HPDE6-E6E7 (cell line): ENCODE data around the gene STAT4.
A peak's percentile ranks its signal among the peaks of the same experiment; 100 is the strongest.

ENCODE experiments used
- DNase-seq: peaks from one replicate; pipeline ENCODE4 v3.0.0; 2011; ENCODE audit warnings: missing footprints; ENCODE audit errors: extremely low spot score

STAT4 gene

GRCh38 chr2:191015831-191016230, 135.0 kb downstream of the STAT4 start:
- DNase-seq, result no peak

GRCh38 chr2:191015239-191015638, 135.6 kb downstream of the STAT4 start:
- no peak for DNase-seq

DNA sequence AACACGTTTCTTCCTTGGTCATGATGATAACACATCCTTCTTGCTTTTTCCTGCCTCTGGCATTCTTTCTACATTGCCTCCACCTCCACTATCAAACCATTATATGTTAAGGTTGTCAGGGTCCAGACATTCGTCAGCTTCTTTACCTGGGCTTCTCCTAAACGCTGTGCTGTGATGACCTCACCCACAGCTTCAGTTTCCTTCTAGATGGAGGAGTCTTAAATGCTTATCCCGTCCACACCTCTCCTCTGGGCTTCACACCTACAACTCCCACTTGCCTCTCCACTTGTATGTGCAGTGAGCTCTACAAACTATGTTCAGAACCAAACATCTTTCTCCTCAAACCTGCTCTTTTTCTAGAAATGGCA, 136.2 kb downstream of the STAT4 start:
- no peak for DNase-seq

DNA sequence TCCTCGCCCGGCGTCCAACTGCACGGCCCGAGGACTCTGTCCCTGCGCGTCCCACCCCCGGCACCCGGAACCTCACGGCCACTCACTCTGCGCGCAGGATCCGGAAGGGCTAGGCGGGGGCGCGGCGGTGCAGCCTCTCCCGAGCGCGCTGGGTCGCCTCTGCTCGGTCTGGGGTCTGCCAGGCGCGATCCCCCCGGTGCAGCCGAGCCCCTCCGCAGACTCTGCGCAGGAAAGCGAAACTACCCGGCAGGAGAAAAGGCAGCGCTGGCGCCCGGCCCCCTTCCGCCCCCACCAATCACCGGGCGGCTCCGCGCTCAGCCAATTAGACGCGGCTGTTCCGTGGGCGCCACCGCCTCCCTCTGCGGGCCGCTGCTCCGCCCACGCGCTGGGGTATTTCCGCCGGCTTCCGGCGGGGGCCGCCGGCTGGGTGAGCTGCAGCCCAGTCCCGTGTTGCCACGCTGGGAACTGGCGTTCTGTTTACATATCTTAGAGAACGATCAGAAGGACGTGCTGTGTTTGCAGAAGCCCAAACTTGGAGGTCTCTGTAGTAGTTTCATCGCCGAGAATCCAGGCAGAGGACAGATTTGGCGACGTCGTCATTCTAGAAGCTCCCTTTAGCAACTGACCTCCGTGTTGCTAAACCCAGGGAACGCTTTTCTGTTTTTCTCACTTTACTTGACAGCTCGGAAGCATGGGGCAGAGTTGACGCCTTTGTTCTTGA, 136.7 kb downstream of the STAT4 start, which contains the start of gene STAT1:
Gene STAT1, minus strand, starts transcription at position 240 of the 721 bp plus-strand sequence. CDS start 4,168 bp downstream, outside the sequence.
- DNase-seq, result peak; percentile 89

GRCh38 chr2:191013682-191013931, 137.2 kb downstream of the STAT4 start:
- no peak for DNase-seq

DNA sequence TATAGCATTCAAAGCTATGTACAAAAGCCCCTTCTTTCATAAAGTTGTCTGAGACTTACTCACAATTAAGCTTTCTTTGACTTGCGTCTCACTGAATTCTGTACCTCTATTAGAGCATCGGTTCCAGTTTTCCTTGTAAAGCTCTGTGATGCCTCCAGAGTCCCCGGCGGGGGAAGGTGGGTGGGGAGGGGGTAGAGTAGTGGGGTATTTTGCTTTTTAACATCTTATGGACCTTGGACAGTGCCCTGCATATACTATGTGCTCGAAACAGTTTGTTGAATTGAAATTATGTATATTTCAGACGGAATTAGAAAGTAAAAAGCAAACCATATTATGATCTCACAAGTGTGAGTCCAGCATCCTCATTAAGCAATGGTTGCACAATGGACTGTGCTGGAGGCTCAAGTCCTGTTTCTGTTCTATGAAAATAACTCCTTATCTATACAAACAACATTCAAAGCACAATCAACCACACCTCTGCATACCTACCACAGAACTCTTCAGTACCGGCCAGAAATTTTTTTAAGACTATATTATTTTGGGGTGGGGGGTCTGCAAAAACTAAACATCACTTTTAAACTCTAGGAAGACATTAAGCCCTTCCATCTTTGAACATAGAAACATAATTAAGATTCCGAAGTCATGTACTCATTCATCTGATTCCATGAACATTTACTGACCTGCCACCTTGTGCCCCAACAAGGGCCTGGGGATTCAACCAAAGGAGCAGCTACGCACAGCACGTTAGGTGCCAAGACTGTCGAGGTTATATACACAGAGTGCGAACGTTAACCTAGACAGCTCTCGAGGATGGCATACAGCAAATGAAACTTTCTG, 137.7 kb downstream of the STAT4 start:
- DNase-seq, result no peak

DNA sequence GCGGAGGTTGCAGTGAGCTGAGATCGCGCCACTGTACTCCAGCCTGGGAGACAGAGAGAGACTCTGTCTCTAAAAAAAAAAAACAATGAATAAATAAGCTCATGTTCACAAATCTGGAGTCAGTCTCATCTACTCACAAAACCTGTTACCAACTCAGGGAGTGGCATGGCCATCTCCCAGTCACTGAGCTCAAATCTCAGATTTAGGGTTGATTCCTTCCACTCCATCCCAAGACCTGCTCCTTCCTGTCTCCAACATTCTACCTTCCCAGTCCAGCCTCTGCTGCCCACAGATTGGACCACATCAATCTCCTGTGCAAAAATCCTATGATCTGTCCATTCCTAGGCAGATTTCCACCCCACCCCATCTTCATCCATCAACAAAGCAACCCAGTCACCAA, 138.4 kb downstream of the STAT4 start:
- DNase-seq, result no peak

- no peak for DNase-seq
These were observed 139.6 kb downstream of the STAT4 start for GRCh38 chr2:191010887-191011885.

DNA sequence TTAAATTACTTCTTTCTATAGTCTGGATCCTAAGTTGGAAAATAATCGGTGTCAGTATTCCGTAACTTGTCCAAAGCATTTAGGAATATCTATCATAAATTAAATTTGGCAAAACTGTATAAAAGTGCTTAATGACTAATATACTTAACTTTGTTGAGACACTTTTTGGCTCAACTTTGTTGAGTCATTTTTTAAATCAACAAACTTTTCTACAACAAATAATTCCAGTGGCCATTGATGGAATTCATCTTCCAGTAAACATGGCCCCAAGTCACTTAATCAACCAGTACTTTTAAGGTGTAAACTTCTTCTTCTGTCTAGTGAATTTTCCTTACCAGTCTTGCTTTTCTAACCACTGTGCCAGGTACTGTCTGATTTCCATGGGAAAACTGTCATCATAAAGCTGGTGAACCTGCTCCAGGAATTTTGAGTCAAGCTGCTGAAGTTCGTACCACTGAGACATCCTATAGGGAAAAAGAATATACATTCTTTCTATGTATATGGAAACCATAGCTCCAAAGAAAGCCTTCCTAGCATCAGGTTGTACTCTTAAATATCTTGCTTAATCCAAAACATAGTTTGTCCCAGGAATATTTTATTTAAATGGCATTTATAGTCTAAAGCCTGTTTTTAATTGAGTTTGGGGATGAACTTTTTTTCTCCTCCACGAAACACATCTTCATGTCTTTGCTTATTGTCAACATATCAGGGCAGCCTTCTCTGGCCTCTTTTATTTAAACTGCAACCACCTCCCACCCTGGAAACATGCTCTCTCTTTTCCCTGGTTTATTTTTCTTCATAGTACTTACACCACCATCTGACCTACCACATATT, 141.0 kb downstream of the STAT4 start:
- no peak for DNase-seq

- DNase-seq, result no peak
These were observed 142.5 kb downstream of the STAT4 start for GRCh38 chr2:191008286-191008685.

GRCh38 chr2:191006997-191007783, 143.6 kb downstream of the STAT4 start:
- no peak for DNase-seq

DNA sequence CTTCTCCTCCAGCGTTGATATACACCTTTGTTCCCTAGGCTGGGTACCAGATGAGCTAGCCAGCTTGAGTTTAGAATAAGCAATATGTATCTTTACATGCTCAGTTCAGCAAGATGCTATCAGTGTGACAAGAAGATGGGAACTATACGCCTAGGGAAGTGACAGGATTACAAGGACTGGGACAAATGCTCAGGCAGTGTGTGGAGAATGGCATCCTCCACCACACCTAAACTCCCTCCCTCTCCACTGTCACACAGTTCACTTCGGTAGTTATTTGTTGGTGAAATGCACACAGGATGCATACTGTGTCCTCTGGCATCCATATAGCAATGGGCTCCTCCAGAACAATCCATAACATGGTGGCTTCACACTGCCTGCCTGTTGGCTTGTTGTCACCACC, 144.5 kb downstream of the STAT4 start:
- DNase-seq, result no peak

DNA sequence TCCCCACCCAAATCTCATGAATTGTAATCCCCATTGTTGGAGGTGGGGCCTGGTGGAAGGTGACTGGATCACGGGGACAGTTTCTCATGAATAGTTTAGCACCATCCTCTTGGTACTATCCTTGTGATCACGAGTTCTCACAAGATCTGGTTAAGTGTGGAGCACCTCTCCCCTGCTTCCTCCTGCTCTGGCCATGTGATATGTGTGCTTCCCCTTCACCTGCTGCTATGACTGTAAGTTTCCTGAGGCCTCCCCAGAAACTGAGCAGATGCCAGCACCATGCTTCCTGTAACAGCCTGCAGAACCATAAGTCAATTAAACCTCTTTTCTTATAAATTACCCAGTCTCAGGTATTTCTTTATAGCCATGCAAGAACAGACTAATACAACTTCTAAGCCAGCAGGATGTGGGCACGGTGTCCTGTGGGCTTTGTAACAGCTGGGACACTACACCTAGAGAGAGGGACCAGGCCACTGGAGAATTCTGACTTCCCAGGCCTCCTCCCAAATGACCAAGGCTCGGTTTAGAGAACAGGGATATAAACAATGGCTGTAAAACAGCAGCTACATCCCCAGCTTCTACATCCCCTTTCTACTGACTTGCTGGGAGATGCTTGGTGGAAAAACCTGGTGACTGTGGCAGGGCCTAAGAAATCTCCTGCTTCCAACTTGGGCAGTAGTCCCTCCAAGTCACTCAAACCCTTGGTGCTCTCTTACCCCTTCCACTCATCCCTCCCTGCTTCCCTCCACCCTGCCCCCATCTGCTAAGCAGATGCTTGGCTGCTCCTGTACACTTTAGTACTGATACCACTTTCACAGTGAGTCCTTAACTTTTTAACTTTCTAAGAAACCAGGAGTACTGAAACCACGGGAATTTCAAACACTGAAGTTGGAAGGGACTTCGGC, 147.1 kb downstream of the STAT4 start:
- no peak for DNase-seq

- no peak for DNase-seq
These were observed 149.2 kb downstream of the STAT4 start for GRCh38 chr2:191001624-191002023.

GRCh38 chr2:191001032-191001431, 149.8 kb downstream of the STAT4 start:
- DNase-seq, result no peak

GRCh38 chr2:190999949-191000665, 150.7 kb downstream of the STAT4 start:
- DNase-seq, result no peak

DNA sequence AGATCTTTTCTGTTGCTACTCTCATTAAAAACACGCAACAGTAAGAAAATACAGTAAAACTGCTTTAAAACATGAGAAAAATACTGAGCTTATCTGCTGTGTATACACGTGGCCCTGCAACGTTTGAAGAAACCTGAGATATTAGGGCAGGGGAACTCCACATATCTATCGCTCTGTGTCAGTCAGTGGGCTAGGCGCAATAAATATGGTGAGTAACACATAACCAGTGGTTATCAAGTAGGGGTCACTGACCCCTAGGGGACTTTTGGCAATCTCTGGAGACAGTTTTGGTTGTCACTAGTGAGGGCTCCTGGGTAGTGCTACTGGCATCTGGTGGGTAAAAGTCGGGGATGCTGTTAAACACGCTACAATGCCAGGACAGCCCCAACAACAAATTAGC, 151.7 kb downstream of the STAT4 start:
- DNase-seq, result no peak

DNA sequence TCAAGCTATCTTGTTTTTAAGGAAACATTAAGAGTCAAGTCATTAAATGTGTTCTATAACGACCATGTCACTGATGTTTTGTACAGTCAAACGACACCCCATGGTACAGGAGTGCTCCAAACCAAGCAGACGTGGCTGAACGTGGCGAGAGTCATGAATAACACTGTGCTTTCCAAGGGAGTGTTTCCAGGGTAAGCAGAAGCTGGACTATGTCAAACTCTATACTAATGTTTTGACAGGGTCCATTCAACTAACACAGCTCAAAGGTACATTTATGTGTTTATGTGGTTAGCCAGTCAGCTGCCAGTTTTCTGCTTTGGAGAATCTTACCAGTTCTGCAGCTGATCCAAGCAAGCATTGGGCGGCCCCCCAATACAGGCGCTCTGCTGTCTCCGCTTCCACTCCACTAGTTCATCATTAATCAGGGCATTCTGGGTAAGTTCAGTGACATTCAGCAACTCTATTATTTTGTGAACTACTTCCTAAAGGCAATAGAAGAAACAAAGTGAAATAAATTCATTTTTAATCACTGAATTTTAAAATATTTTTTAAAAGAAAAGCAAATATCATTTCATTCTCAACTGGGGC, 153.2 kb downstream of the STAT4 start:
- no peak for DNase-seq
